ENCODE results near the gene TWNK. TPM values are rescaled to one million over a fixed set of nuclear protein-coding genes. Genes with fewer than 3 reads are reported as not detected.
"Not testable (repeated sequence)": the region's sequence is repeated elsewhere in the genome, so short reads cannot be mapped to it uniquely, and the experiment has no call there.

The TWNK gene
- total RNA-seq, 1 experiment from 2014 or later = 7.8 TPM

- no peak for DNase-seq (ENCODE audit: low read depth)
Measured at GRCh38 chr10:101030496-101031127, 43.3 kb downstream of the TWNK start.

DNA sequence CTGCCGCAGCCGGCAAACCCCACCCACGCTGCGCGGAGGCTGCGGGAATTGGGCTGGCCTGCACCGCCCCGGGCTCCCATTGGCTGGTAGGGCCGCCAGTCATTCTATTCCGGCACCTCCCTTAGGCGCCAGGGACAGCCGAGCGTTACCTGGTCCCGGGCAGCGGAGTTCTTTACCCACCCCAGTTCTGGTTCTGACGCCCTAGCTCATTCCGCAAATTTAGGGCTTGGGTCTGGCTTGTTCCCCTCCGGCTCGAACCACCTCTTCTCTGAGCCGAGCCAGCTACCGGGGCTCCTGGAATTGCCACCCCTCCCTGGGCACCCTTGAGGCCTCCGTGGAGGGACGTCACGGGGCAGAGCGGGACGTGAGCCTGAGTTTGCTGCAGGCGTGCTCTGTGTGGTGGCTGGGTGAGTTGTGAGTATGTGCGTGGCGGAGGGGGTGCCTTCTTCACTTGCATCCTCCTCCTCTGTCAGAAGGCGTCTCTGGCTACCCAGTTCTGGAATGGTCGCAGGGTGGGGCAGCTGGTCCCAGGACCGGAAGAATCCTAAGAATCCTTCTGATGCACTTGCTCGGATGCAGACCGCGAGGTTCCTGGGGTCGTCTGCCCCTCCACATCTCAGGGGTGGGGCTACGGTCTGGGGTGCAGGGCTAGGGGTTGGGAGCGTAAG, 43.9 kb downstream of the TWNK start, which contains the start of the genes PDZD7 and SFXN3:
Gene PDZD7, minus strand, starts transcription at position 2 of the 668 bp plus-strand sequence. CDS start 910 bp downstream, outside the sequence.
Gene SFXN3, plus strand, starts transcription at position 107 of the 668 bp plus-strand sequence. CDS start 3,461 bp downstream, outside the sequence.
- peak; percentile 91 for DNase-seq (ENCODE audit: low read depth)

- peak; percentile 77 for DNase-seq (ENCODE audit: low read depth)
Measured at GRCh38 chr10:101031796-101032636, 44.7 kb downstream of the TWNK start.

- peak; percentile 97 for DNase-seq (ENCODE audit: low read depth)
Measured at GRCh38 chr10:101032637-101033224, 45.4 kb downstream of the TWNK start.

GRCh38 chr10:101033276-101033675, 45.9 kb downstream of the TWNK start:
- DNase-seq (ENCODE audit: low read depth) = no peak

- not testable (repeated sequence) for DNase-seq (ENCODE audit: low read depth)
Measured at GRCh38 chr10:101034404-101034803, 47.1 kb downstream of the TWNK start.

DNA sequence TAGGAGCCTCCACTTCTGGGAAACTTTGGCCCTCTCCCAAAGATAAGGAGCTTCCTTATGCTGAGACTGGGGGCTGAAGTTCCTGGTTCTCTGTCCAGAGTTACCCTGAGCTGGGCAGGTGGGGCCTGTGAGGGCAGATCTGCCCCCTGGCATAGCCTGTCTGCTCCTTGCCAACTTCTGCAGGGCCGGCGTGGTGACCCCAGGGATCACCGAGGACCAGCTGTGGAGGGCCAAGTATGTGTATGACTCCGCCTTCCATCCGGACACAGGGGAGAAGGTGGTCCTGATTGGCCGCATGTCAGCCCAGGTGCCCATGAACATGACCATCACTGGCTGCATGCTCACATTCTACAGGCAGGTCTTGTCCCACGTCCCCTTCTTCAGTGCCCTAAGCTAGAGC, 48.0 kb downstream of the TWNK start:
- DNase-seq (ENCODE audit: low read depth) = no peak

GRCh38 chr10:101035916-101036702, 48.8 kb downstream of the TWNK start:
- no peak for DNase-seq (ENCODE audit: low read depth)

GRCh38 chr10:101036726-101037125, 49.4 kb downstream of the TWNK start:
- DNase-seq (ENCODE audit: low read depth) = no peak

GRCh38 chr10:101038484-101038883, 51.1 kb downstream of the TWNK start:
- DNase-seq (ENCODE audit: low read depth) = no peak

DNA sequence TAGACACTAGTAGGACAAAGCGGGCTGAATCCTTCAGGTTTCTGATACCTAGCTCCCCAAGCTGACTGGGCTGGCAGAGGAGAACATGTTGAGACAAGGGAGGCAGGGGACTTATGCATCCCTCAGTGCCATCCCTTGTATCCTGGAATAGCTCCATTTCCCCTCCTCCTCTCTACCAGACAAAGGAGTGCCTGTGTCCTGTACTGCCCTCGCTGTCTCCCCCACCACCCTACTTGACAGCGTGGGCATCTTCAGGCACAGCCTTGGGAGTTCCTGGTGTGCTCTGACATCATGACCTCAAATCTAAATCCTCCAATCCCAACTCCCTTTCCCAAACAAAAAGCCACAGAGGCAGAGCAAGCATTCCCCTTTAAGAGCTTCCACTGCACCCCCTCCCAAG, 52.7 kb downstream of the TWNK start:
- DNase-seq (ENCODE audit: low read depth) = no peak

- DNase-seq (ENCODE audit: low read depth) = no peak
Measured at GRCh38 chr10:101040851-101041250, 53.5 kb downstream of the TWNK start.

DNA sequence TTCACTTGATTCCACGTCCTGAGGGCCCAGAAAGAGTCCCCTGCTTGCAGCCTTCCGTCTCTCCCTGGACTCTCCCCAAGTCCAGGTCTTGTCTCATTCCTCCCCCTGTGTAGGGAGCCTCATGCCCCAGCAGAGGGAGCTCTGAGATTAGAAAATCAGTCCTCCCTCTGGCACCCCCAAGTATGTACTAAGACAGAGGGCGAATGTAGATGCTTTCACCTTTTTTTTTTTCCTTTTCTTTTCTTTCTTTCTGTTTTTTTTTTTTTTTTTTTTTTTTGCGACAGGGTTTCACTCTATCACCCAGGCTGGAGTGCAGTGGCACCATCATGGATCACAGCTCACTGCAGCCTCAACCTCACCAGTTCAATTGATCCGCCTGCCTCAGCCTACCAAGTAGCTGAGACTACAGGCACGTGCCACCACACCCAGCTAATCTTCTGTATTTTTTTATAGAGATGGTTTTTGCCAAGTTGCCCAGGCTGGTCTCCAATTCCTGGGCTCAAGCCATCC, 54.0 kb downstream of the TWNK start:
- peak; percentile 80 for DNase-seq (ENCODE audit: low read depth)

DNA sequence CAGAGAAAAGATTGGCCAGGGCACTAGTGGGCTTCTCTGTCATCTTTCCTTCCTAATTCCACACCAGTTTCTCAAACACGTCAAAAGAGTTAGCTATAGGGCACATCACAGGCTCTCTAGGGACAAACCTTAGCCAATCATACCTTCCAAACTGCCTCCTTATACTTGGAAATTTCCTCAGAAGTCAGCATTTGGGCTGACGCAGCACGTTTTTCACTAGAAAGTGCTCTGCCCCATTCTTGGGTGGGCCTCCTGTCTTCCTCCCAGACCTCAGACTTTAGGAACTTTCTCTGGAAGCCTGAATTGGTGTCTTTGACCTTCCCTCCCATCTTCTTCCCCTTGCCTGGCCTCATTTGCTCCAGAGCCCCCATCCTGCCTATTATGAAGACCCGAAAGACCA, 54.8 kb downstream of the TWNK start:
- no peak for DNase-seq (ENCODE audit: low read depth)

DNA sequence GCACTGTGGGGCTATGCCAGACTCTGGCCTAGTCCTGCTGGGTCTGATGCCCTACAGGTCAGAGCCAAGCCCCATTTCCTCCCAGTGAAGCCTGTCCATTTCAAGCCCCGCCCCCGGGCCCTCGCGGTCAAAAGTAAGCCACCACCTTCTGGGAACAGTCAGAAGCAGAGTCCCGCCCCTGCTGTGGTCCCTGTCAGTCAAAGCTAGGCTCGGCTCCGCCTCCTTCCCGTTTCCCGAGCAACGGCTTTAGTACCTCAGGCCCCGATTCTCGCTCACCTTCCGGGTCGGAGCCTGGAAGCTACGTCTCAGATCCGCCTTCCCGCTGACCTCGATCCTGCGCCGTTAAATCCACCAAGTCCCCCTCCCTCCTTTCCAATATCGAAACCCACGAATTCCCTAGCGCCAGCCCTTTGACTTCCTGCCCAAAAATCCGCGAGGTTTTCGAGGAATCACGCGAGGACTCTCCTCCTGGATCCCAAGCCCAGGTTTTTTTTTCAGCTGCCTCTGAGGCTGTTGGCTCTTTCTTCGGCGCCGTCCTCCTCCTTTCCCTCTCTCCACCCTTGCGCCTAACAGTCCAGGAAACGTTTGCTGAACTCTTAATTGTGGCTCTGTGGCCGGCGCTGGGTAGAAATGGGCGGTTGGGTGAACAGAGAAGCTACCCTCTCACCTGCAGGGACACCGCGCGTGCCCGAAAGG, 55.5 kb downstream of the TWNK start:
- peak; percentile 96 for DNase-seq (ENCODE audit: low read depth)

DNA sequence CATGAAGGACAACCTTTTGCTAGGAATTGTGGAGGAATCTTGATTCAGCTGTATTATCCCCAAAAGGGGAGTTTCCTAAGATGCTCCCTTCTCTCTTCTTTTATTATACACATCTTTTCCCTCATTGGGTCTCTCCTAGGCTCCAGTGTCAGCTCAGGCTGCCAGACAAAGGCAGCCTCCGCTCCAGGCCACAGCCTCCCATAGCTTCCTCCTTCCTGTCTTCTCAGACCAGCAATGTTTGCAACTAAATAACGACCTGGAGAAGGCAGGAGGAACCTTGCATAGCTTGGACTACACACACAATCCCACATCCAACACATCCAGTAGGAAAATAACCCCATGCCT, 56.0 kb downstream of the TWNK start:
- no peak for DNase-seq (ENCODE audit: low read depth)
